SK-N-SH (cell line): ENCODE measurements around the gene TRIM5. TPM values are rescaled to one million over a fixed set of nuclear protein-coding genes. Genes with fewer than 3 reads are reported as not detected.

ENCODE experiments used
- CTCF ChIA-PET: fragments of 300-600, 350-600 bp; formaldehyde crosslinking; extraction: SDS; loops from one replicate; lab custom pipeline; 2021; lab: Yijun Ruan, JAX
- POLR2A ChIA-PET: fragments of 350-600 bp; sonication (Branson Sonifier 250); formaldehyde crosslinking; extraction: SDS; loops from one replicate; lab custom pipeline; 2020; ENCODE audit warnings: antibody characterized with exemption, inconsistent platforms; lab: Yijun Ruan, JAX
- DNase-seq: peaks from one replicate; pipeline ENCODE4 v3.0.0; 2012
- H2AFZ ChIP-seq: fragments of 200-600 bp; sonication (generic); 2 replicates; pipeline ENCODE4 v1.8.1; 2016; ENCODE audit warnings: antibody characterized with exemption, mild to moderate bottlenecking, low read depth
- H3F3A ChIP-seq: fragments of 200-600 bp; sonication (generic); replicated peaks from 2 replicates; pipeline ENCODE3; 2016; ENCODE audit warnings: antibody characterized with exemption, mild to moderate bottlenecking; ENCODE audit not compliant: insufficient read depth
- H3K27ac ChIP-seq, 2 experiments: fragments of 200-500 bp in 1 of 2; fragments of 200-600 bp in 1 of 2; sonication (Bioruptor generic) in 1 of 2; sonication (generic), shearing (Covaris generic) in 1 of 2; 2 replicates each; pipeline versions ENCODE4 v1.5.1 to v1.6.1; 2014 to 2016; ENCODE audit warnings: low read depth in 2 of 2, inconsistent platforms in 1 of 2, low read length in 1 of 2, mild to moderate bottlenecking in 1 of 2, mixed read lengths in 1 of 2
- H3K27me3 ChIP-seq: fragments of 200-600 bp; sonication (generic), shearing (Covaris generic); 2 replicates; pipeline ENCODE4 v1.6.1; 2016; ENCODE audit warnings: mixed run types; ENCODE audit not compliant: insufficient read depth
- H3K36me3 ChIP-seq, 2 experiments: fragments of 200-500 bp in 1 of 2; fragments of 200-600 bp in 1 of 2; sonication (Bioruptor generic) in 1 of 2; sonication (generic) in 1 of 2; replicated peaks in 1 of 2; 2 replicates each; pipeline versions ENCODE3 to v1.5.1; 2014 to 2016; ENCODE audit warnings: low read length in 1 of 2, mild to moderate bottlenecking in 1 of 2; ENCODE audit not compliant: insufficient read depth in 2 of 2, control insufficient read depth in 1 of 2
- H3K4me1 ChIP-seq, 2 experiments: fragments of 200-500 bp in 1 of 2; fragments of 200-600 bp in 1 of 2; sonication (Bioruptor generic) in 1 of 2; sonication (generic), shearing (Covaris generic) in 1 of 2; 2 replicates each; pipeline versions ENCODE4 v1.5.1 to v1.6.1; 2014 to 2016; ENCODE audit warnings: low read depth in 1 of 2, low read length in 1 of 2, mixed run types in 1 of 2; ENCODE audit not compliant: insufficient read depth in 2 of 2, control insufficient read depth in 1 of 2
- H3K4me2 ChIP-seq: fragments of 200-600 bp; sonication (generic), shearing (Covaris generic); 2 replicates; pipeline ENCODE4 v1.6.1; 2017; ENCODE audit warnings: mixed run types
- H3K4me3 ChIP-seq, 2 experiments: fragments of 200-500 bp in 1 of 2; fragments of 200-600 bp in 1 of 2; sonication (Bioruptor generic) in 1 of 2; sonication (generic), shearing (Covaris generic) in 1 of 2; 2 replicates each; pipeline versions ENCODE4 v1.5.1 to v1.8.1; 2014 to 2016; ENCODE audit warnings: low read depth in 2 of 2, inconsistent platforms in 1 of 2, low read length in 1 of 2, mild to moderate bottlenecking in 1 of 2, mixed read lengths in 1 of 2, moderate library complexity in 1 of 2
- H3K79me2 ChIP-seq: fragments of 200-600 bp; sonication (generic); 2 replicates; pipeline ENCODE4 v1.8.1; 2017; ENCODE audit warnings: mild to moderate bottlenecking; ENCODE audit not compliant: insufficient read depth
- H3K9ac ChIP-seq: fragments of 200-600 bp; sonication (generic); 2 replicates; pipeline ENCODE4 v1.6.1; 2017; ENCODE audit warnings: mixed run types
- H3K9me2 ChIP-seq: fragments of 200-600 bp; sonication (generic); 2 replicates; pipeline ENCODE4 v1.6.1; 2017; ENCODE audit warnings: mixed run types
- H3K9me3 ChIP-seq: fragments of 200-600 bp; sonication (generic); 2 replicates; pipeline ENCODE4 v1.6.1; 2017; ENCODE audit warnings: mixed run types, mild to moderate bottlenecking, moderate library complexity
- H4K20me1 ChIP-seq: fragments of 200-600 bp; sonication (generic); 2 replicates; pipeline ENCODE4 v1.6.1; 2017; ENCODE audit warnings: mild to moderate bottlenecking, mixed run types; ENCODE audit not compliant: insufficient read depth
- CHD2 ChIP-seq: fragments of 150-350 bp; IDR thresholded peaks from 2 replicates; pipeline ENCODE4 v1.6.1; 2018; ENCODE audit warnings: low read length; ENCODE audit not compliant: partially characterized antibody
- EZH2phosphoT487 ChIP-seq: fragments of 200-600 bp; sonication (generic); IDR thresholded peaks from 2 replicates; pipeline ENCODE4 v1.6.1; 2017; ENCODE audit warnings: low read depth, mixed run types, mild to moderate bottlenecking, antibody characterized with exemption, moderate library complexity, borderline replicate concordance
- FOXM1 ChIP-seq: IDR thresholded peaks from 2 replicates; pipeline ENCODE4 v1.4.0; 2012; ENCODE audit warnings: low read depth, mild to moderate bottlenecking
- GABPA ChIP-seq: IDR thresholded peaks from 2 replicates; pipeline ENCODE4 v1.4.0; 2012; ENCODE audit warnings: low read depth, mild to moderate bottlenecking
- MEF2A ChIP-seq: IDR thresholded peaks from 2 replicates; pipeline ENCODE4 v1.4.0; 2012; ENCODE audit warnings: low read depth, borderline replicate concordance
- NFIC ChIP-seq: IDR thresholded peaks from 2 replicates; pipeline ENCODE4 v1.4.0; 2012; ENCODE audit warnings: borderline replicate concordance
- RAD21 ChIP-seq: IDR thresholded peaks from 2 replicates; pipeline ENCODE4 v1.6.1; 2012; ENCODE audit warnings: mild to moderate bottlenecking, low read length
- RFX5 ChIP-seq: IDR thresholded peaks from 2 replicates; pipeline ENCODE4 v1.6.1; 2012; ENCODE audit warnings: mild to moderate bottlenecking, improper control_type of control experiment, low read length
- RXRA ChIP-seq: IDR thresholded peaks from 2 replicates; pipeline ENCODE4 v1.4.0; 2012; ENCODE audit warnings: low read depth, mild to moderate bottlenecking, borderline replicate concordance
- TAF1 ChIP-seq: IDR thresholded peaks from 2 replicates; pipeline ENCODE4 v1.6.1; 2012; ENCODE audit warnings: low read depth, mild to moderate bottlenecking, low read length, moderate library complexity, borderline replicate concordance
- TCF12 ChIP-seq: IDR thresholded peaks from 2 replicates; pipeline ENCODE4 v1.4.0; 2012
- WGBS: methylation state at CpG from one replicate; pipeline ENCODE4 v1.1.6; 2017; ENCODE audit warnings: low lambda C conversion rate; 5-methylcytosine and 5-hydroxymethylcytosine counted together
- polyA plus RNA-seq, 3 experiments: library from polyadenylated mRNA; depleted of rRNA; stranded (reverse); fragments of >200 nt; gene quantifications; 2 replicates each; pipeline ENCODE4 v1.2.3, GENCODE V29; 2012
- TF ChIP-seq, protein P1 (sequence below): IDR thresholded peaks from 2 replicates; pipeline ENCODE4 v1.4.0; 2012; ENCODE audit warnings: low read depth, borderline replicate concordance
- TF ChIP-seq, protein P2 (sequence below): IDR thresholded peaks from 2 replicates; pipeline ENCODE4 v1.4.0; 2012; ENCODE audit warnings: low read depth, borderline replicate concordance
- TF ChIP-seq, protein P3 (sequence below): fragments of 150-350 bp; IDR thresholded peaks from 2 replicates; pipeline ENCODE4 v1.6.1; 2016; ENCODE audit warnings: mild to moderate bottlenecking, low read depth, low read length
- TF ChIP-seq, protein P4 (sequence below): IDR thresholded peaks from 2 replicates; pipeline ENCODE4 v1.4.0; 2012; ENCODE audit warnings: low read depth

TRIM5 gene
- polyA plus RNA-seq, 1 of the 3 experiments (the other 2 are of a cell fraction), result 22.9 TPM

DNA sequence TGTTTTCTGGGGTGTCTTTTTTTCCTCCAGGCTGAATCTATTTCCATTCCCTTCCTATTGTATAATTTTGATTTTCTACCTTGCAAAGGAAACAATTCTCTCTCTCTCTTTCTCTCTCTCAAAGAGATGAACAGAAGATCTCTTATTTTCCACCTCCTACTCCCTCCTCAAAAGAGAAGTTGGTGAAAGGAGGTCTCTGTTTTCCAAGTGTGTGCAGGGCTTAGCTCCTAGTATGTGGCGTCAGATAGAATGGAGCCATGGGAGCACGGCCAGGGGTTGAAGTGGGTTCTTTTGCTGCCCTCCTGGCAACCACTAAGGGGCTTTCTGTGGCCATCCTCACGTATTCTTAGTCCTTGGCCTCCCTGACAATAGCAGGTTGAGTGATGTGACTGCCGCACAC, 59.6 kb downstream of the TRIM5 start:
- POLR2A ChIA-PET, result no interaction called here
- peak overlapping the region; percentile 82 for H2AFZ ChIP-seq
- TF ChIP-seq GABPA (no peak), RAD21 (no peak)
- TF ChIP-seq, all 33 proteins: peak for 0
- WGBS, result 8% methylated on average over 4 of the region's 4 CpGs
- Histone ChIP-seq H4K20me1 (no peaks in the 10 kb centered on the region), H3K4me1 (no peaks in the 10 kb centered on the region), H3K27ac (peak overlapping the region in 1 of 2 experiments; percentile 3; a peak in 1 of 4 replicates), H3F3A (peaks cover 15% of the 10 kb centered on the region), H3K9me2 (no peaks in the 10 kb centered on the region), H3K79me2 (no peaks in the 10 kb centered on the region), H3K4me3 (peak overlapping the region; percentile 48 to 70; a peak in 3 of 4 replicates), H3K36me3 (no peaks in the 10 kb centered on the region), H3K9ac (peak overlapping the region; percentile 37; the same call in 1 of the 2 replicates), H3K9me3 (no peaks in the 10 kb centered on the region), H3K4me2 (peak overlapping the region; percentile 83), H3K27me3 (no peaks in the 10 kb centered on the region; the same call in 1 of the 2 replicates)
- no peak for DNase-seq
- CTCF ChIA-PET, result no interaction called here

DNA sequence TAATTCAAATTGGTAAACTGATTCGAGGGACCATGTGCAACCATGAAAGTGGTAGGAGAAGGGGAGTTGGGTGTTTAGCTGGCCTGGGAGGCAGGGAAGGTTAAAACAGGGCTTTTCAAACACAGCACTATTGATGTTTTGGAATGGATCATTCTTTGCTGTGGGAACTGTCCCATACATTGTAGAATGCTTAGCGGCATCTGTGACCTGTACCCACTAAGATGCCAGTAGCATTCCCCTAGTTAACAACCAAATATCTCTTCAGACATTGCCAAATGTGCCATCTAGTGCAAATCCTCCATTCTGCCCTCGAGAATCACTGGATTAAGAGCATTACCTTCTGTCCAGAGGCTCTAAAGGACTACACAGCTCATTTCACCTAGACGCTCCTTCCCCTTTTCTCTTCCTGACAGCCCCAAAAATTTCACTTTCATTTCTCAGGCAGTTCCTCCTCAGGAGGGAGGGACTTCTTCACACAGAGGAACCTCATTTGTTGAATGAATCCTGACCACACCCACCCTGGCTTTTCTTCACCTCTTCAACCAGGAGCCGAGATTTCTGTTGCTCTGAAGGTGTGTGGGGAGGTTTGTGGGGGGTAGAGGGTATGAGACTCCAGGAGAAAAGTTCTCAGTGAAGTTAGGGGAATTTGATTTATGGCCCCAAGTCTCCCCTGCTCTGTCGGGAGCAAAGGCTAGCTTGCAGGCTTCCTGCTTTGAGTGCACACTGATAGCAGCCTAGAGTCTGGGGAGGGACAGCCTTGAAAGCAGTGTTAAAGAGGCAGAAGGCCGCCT, 60.2 kb downstream of the TRIM5 start, which contains the start of gene TRIM34:
TSS of gene TRIM34 (plus strand) at position 513 of the 791 bp plus-strand sequence. CDS start 7,331 bp downstream, outside the sequence.
- POLR2A ChIA-PET, result no interaction called here
- peaks cover 16% of the 10 kb centered on the region for H3F3A ChIP-seq
- 0% methylated on average over 7 of the region's 7 CpGs for WGBS
- H3K9me3 ChIP-seq, result no peaks in the 10 kb centered on the region
- peak within 1 kb of the TSS; percentile 82 for H2AFZ ChIP-seq
- peak within 1 kb of the TSS; percentile 48 to 70; a peak in 3 of 4 replicates for H3K4me3 ChIP-seq
- peak within 1 kb of the TSS; percentile 37; the same call in 1 of the 2 replicates for H3K9ac ChIP-seq
- no peaks in the 10 kb centered on the region for H3K9me2 ChIP-seq
- H4K20me1 ChIP-seq, result no peaks in the 10 kb centered on the region
- H3K27ac ChIP-seq, result peak within 1 kb of the TSS in 1 of 2 experiments; percentile 3; a peak in 1 of 4 replicates
- CTCF ChIA-PET, result no interaction called here
- no peaks in the 10 kb centered on the region for H3K79me2 ChIP-seq
- TF ChIP-seq NFIC (no peak), RXRA (no peak), RAD21 (no peak), RFX5 (no peak), FOXM1 (no peak), TAF1 (no peak), MEF2A (no peak), TCF12 (no peak), CHD2 (no peak), EZH2phosphoT487 (no peak)
- TF ChIP-seq, protein P1, sequence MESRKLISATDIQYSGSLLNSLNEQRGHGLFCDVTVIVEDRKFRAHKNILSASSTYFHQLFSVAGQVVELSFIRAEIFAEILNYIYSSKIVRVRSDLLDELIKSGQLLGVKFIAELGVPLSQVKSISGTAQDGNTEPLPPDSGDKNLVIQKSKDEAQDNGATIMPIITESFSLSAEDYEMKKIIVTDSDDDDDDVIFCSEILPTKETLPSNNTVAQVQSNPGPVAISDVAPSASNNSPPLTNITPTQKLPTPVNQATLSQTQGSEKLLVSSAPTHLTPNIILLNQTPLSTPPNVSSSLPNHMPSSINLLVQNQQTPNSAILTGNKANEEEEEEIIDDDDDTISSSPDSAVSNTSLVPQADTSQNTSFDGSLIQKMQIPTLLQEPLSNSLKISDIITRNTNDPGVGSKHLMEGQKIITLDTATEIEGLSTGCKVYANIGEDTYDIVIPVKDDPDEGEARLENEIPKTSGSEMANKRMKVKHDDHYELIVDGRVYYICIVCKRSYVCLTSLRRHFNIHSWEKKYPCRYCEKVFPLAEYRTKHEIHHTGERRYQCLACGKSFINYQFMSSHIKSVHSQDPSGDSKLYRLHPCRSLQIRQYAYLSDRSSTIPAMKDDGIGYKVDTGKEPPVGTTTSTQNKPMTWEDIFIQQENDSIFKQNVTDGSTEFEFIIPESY, result no peak
- TF ChIP-seq, protein P2, sequence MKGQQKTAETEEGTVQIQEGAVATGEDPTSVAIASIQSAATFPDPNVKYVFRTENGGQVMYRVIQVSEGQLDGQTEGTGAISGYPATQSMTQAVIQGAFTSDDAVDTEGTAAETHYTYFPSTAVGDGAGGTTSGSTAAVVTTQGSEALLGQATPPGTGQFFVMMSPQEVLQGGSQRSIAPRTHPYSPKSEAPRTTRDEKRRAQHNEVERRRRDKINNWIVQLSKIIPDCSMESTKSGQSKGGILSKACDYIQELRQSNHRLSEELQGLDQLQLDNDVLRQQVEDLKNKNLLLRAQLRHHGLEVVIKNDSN, result no peak
- TF ChIP-seq, protein P3, sequence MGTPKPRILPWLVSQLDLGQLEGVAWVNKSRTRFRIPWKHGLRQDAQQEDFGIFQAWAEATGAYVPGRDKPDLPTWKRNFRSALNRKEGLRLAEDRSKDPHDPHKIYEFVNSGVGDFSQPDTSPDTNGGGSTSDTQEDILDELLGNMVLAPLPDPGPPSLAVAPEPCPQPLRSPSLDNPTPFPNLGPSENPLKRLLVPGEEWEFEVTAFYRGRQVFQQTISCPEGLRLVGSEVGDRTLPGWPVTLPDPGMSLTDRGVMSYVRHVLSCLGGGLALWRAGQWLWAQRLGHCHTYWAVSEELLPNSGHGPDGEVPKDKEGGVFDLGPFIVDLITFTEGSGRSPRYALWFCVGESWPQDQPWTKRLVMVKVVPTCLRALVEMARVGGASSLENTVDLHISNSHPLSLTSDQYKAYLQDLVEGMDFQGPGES, result no peak
- TF ChIP-seq, protein P4, sequence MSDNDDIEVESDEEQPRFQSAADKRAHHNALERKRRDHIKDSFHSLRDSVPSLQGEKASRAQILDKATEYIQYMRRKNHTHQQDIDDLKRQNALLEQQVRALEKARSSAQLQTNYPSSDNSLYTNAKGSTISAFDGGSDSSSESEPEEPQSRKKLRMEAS, result no peak
- TF ChIP-seq, all 33 proteins: peak for 0
- Histone ChIP-seq H3K4me2 (peak within 1 kb of the TSS; percentile 83), H3K27me3 (no peaks in the 10 kb centered on the region; the same call in 1 of the 2 replicates), H3K36me3 (no peaks in the 10 kb centered on the region), H3K4me1 (no peaks in the 10 kb centered on the region)
- DNase-seq, result no peak
